ENCODE data around the gene DDX41.

- TF ChIP-seq, protein P1, sequence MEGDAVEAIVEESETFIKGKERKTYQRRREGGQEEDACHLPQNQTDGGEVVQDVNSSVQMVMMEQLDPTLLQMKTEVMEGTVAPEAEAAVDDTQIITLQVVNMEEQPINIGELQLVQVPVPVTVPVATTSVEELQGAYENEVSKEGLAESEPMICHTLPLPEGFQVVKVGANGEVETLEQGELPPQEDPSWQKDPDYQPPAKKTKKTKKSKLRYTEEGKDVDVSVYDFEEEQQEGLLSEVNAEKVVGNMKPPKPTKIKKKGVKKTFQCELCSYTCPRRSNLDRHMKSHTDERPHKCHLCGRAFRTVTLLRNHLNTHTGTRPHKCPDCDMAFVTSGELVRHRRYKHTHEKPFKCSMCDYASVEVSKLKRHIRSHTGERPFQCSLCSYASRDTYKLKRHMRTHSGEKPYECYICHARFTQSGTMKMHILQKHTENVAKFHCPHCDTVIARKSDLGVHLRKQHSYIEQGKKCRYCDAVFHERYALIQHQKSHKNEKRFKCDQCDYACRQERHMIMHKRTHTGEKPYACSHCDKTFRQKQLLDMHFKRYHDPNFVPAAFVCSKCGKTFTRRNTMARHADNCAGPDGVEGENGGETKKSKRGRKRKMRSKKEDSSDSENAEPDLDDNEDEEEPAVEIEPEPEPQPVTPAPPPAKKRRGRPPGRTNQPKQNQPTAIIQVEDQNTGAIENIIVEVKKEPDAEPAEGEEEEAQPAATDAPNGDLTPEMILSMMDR (IDR thresholded peaks at IDR 0.05): no peak
- no peak for TF ChIP-seq POLR2A (IDR thresholded peaks at IDR 0.05)
Measured at GRCh38 chr5:177565046-177565445, 48.3 kb upstream of the DDX41 start.
